ENCODE measurements around the gene SH3BP2. TPM values are rescaled to one million over a fixed set of nuclear protein-coding genes. Genes with fewer than 3 reads are reported as not detected.

The SH3BP2 gene
- polyA plus RNA-seq, 4 donors: 20.8 to 58.7 (median 41.4) TPM

- no peak for DNase-seq (ENCODE audit: low read depth in 4 of 4, low spot score in 2 of 4)
These were observed 10.0 kb downstream of the SH3BP2 start for GRCh38 chr4:2802618-2803531.

GRCh38 chr4:2803624-2804448, 11.0 kb downstream of the SH3BP2 start:
- no peak for DNase-seq (ENCODE audit: low read depth in 4 of 4, low spot score in 2 of 4)

- no peak for DNase-seq (ENCODE audit: low read depth in 4 of 4, low spot score in 2 of 4)
These were observed 11.6 kb downstream of the SH3BP2 start for GRCh38 chr4:2804449-2804972.

GRCh38 chr4:2804973-2805501, 12.2 kb downstream of the SH3BP2 start:
- no peak for DNase-seq (ENCODE audit: low read depth in 4 of 4, low spot score in 2 of 4)

GRCh38 chr4:2805712-2806389, 13.0 kb downstream of the SH3BP2 start:
- DNase-seq (ENCODE audit: low read depth in 4 of 4, low spot score in 2 of 4): no peak

- DNase-seq (ENCODE audit: low read depth in 4 of 4, low spot score in 2 of 4): no peak
These were observed 13.8 kb downstream of the SH3BP2 start for GRCh38 chr4:2806390-2807355.

GRCh38 chr4:2807571-2807970, 14.7 kb downstream of the SH3BP2 start:
- no peak for DNase-seq (ENCODE audit: low read depth in 4 of 4, low spot score in 2 of 4)

- no peak for DNase-seq (ENCODE audit: low read depth in 4 of 4, low spot score in 2 of 4)
These were observed 15.1 kb downstream of the SH3BP2 start for GRCh38 chr4:2808001-2808400.

- DNase-seq (ENCODE audit: low read depth in 4 of 4, low spot score in 2 of 4): no peak
These were observed 16.8 kb downstream of the SH3BP2 start for GRCh38 chr4:2809610-2810180.

GRCh38 chr4:2810388-2810787, 17.5 kb downstream of the SH3BP2 start:
- no peak for DNase-seq (ENCODE audit: low read depth in 4 of 4, low spot score in 2 of 4)

GRCh38 chr4:2811830-2812611, 19.1 kb downstream of the SH3BP2 start:
- no peak for DNase-seq (ENCODE audit: low read depth in 4 of 4, low spot score in 2 of 4)

- DNase-seq (ENCODE audit: low read depth in 4 of 4, low spot score in 2 of 4): no peak
These were observed 19.9 kb downstream of the SH3BP2 start for GRCh38 chr4:2812612-2813354.

GRCh38 chr4:2813446-2814405, 20.8 kb downstream of the SH3BP2 start:
- no peak for DNase-seq (ENCODE audit: low read depth in 4 of 4, low spot score in 2 of 4)

GRCh38 chr4:2814627-2815270, 21.9 kb downstream of the SH3BP2 start:
- DNase-seq (ENCODE audit: low read depth in 4 of 4, low spot score in 2 of 4): no peak

- DNase-seq (ENCODE audit: low read depth in 4 of 4, low spot score in 2 of 4): no peak
These were observed 23.6 kb downstream of the SH3BP2 start for GRCh38 chr4:2816401-2816954.

GRCh38 chr4:2817137-2817536, 24.3 kb downstream of the SH3BP2 start:
- DNase-seq (ENCODE audit: low read depth in 4 of 4, low spot score in 2 of 4): no peak
